Measurements from ENCODE around the gene NR2F1. TPM values are rescaled to one million over a fixed set of nuclear protein-coding genes. Genes with fewer than 3 reads are reported as not detected.
A peak's percentile ranks its signal among the peaks of the same experiment; 100 is the strongest.

The NR2F1 gene
- total RNA-seq, 1 donor from 2014 or later, result 97.2 TPM

DNA sequence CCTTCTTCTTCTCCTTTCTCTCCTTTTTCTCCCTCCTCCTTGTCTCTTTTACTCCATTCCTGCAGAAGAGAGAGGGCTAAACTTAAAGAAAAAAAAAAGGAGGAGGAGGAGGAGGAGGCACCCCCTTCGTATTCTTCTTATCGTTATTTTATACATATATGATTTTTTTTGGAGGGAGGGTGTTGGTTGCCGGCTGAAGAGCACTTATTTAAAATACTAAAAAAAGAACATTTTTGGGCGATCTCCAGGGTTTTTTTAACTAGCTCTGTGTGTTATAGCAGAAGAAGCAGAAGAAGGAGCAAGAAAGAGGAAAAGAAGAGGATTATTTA is 381 bp downstream of the NR2F1 start:
- TF ChIP-seq POLR2AphosphoS5 (IDR thresholded peaks at IDR 0.05; ENCODE audit: insufficient read depth in 1 of 2, low read depth in 1 of 2) (no peak), POLR2A (IDR thresholded peaks at IDR 0.05) (no peak), CTCF (IDR thresholded peaks at IDR 0.05) (no peak)
- no peak for DNase-seq (ENCODE audit: extremely low spot score in 2 of 2)
- intact Hi-C loops (cut with DNase I), result loop anchor here (10.0 kb wide), 1 partner anchor 339 kb away; no protein-coding TSS in a partner anchor
- H3K27me3 ChIP-seq, result no peaks in the 10 kb centered on the region
- H3K36me3 ChIP-seq, result no peaks in the 10 kb centered on the region
- no peaks in the 10 kb centered on the region for H3K9me3 ChIP-seq
- peak overlapping the region; percentile 59 to 66 for H3K4me3 ChIP-seq
- peaks cover 41% of the 10 kb centered on the region for H3K4me1 ChIP-seq
- H3K27ac ChIP-seq, result peak overlapping the region; percentile 90

DNA sequence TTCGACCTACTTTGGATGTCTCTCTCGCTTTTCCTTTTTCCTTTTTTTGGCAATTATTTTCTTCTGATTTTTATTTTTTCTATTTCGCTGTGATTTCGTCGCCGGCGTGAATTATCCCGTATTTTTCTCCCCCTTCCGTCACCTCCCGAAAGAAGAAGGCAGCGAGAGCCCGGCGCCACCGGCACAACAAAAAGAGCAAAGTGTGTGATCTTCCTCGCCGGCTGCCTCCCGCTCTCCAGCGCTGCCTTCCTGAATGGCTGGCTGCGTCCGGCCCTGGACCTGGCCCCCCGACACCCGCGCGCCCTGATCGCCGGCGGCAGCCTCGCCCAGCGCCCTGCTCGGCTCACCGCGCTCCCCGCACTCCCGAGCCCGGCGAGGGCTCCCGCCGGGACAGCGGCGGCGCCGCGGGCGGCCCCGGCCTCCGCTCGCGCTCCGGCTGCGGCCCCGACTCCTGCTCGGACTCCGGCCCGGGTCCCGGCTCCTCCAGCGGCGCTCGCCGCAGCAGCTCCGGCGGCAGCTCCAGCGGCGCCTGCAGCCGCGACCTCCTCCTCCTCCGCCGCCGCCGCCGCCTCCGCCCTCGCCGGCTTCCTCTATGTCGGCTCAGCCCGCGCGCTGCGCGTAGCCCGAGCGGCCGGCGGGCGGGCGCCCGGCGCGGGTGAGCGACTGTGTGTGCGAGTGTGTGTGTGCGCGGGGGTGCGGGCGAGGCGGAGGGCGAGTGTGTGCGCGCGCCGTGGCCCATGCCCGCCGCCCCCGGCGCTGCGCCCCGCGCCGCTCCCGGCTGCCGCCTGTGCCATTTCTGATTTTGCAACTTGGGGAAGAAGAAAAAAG is 960 bp downstream of the NR2F1 start:
- Histone ChIP-seq H3K4me3 (peak overlapping the region; percentile 59 to 66), H3K9me3 (no peaks in the 10 kb centered on the region), H3K4me1 (peaks cover 35% of the 10 kb centered on the region), H3K36me3 (no peaks in the 10 kb centered on the region), H3K27ac (peak overlapping the region; percentile 90), H3K27me3 (no peaks in the 10 kb centered on the region)
- TF ChIP-seq POLR2AphosphoS5 (IDR thresholded peaks at IDR 0.05; ENCODE audit: insufficient read depth in 1 of 2, low read depth in 1 of 2) (no peak), POLR2A (IDR thresholded peaks at IDR 0.05) (no peak)
- intact Hi-C loops (cut with DNase I), result loop anchor here (10.0 kb wide), 1 partner anchor 339 kb away; no protein-coding TSS in a partner anchor
- DNase-seq (ENCODE audit: extremely low spot score in 2 of 2), result no peak

GRCh38 chr5:93584596-93585040 is 1.6 kb downstream of the NR2F1 start:
- H3K4me1 ChIP-seq, result peaks cover 29% of the 10 kb centered on the region
- H3K27me3 ChIP-seq, result no peaks in the 10 kb centered on the region
- intact Hi-C loops (cut with DNase I), result loop anchor here (10.0 kb wide), 1 partner anchor 340 kb away; no protein-coding TSS in a partner anchor

DNA sequence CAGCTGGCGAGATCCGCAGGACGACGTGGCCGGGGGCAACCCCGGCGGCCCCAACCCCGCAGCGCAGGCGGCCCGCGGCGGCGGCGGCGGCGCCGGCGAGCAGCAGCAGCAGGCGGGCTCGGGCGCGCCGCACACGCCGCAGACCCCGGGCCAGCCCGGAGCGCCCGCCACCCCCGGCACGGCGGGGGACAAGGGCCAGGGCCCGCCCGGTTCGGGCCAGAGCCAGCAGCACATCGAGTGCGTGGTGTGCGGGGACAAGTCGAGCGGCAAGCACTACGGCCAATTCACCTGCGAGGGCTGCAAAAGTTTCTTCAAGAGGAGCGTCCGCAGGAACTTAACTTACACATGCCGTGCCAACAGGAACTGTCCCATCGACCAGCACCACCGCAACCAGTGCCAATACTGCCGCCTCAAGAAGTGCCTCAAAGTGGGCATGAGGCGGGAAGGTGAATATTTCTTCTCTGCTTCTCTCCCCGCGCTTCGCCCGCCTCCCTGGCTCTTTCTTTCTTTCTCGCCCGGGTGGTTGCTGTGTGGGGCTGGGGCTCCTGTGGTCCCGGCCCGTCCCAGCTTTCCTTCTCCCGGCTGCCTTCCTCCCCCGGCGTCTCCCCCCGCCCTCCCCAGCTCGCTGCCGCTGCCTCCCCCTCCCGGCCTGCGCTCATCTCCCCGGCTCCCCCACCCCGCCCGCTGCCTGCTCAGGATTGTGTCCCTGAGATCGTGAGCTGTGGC is 2.2 kb downstream of the NR2F1 start:
- Histone ChIP-seq H3K27ac (peak overlapping the region; percentile 90), H3K27me3 (no peaks in the 10 kb centered on the region), H3K4me3 (peak overlapping the region; percentile 59 to 66), H3K36me3 (no peaks in the 10 kb centered on the region), H3K4me1 (peaks cover 23% of the 10 kb centered on the region), H3K9me3 (no peaks in the 10 kb centered on the region)
- intact Hi-C loops (cut with DNase I), result loop anchor here (10.0 kb wide), 1 partner anchor 340 kb away; no protein-coding TSS in a partner anchor
- no peak for DNase-seq (ENCODE audit: extremely low spot score in 2 of 2)
- TF ChIP-seq POLR2AphosphoS5 (IDR thresholded peaks at IDR 0.05; ENCODE audit: insufficient read depth in 1 of 2, low read depth in 1 of 2), result no peak
- TF ChIP-seq POLR2A (IDR thresholded peaks at IDR 0.05), result no peak
- TF ChIP-seq CTCF (IDR thresholded peaks at IDR 0.05), result no peak

More at GRCh38 chr5:93584596-93585040, 1.6 kb downstream of the NR2F1 start:
- DNase-seq (ENCODE audit: extremely low spot score in 2 of 2), result no peak
- peak overlapping the region; percentile 59 to 66 for H3K4me3 ChIP-seq
- H3K9me3 ChIP-seq, result no peaks in the 10 kb centered on the region
- peak overlapping the region; percentile 90 for H3K27ac ChIP-seq
- no peaks in the 10 kb centered on the region for H3K36me3 ChIP-seq
- no peak for TF ChIP-seq CTCF (IDR thresholded peaks at IDR 0.05)
- no peak for TF ChIP-seq POLR2A (IDR thresholded peaks at IDR 0.05)
- TF ChIP-seq POLR2AphosphoS5 (IDR thresholded peaks at IDR 0.05; ENCODE audit: insufficient read depth in 1 of 2, low read depth in 1 of 2), result no peak

DNA sequence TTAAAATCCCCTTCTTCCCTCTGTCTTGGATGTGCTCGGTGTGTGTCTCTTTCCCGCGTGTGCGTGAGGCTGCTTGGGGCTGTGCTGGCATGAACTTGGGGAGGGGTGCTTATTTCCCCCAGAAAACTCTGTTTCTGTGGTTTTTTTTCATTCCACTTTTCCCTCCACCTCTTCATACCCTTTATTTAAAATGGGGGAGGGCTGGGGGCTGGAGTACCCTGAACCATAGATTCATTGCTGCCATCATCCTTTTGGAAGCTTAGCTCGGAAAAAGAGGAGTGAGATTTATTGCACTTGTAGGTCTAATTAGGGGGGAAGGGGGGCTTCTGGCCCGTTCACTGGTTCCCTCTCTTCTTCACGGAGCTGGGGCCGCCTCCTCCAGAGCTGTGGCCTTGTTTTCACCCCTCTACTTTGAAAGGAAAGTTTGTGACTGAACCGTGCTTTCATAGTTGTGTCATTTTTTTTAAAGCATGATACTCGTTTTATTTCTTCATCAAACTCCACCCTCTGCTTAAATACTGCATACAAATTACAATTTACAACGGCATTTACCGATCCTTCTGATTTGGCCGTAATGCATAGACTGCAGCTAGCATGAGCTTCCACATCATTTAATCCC is 2.9 kb downstream of the NR2F1 start:
- intact Hi-C loops (cut with DNase I), result loop anchor here (10.0 kb wide), 1 partner anchor 341 kb away; no protein-coding TSS in a partner anchor
- peak in 1 of 2 donors; percentile 44 for DNase-seq (ENCODE audit: extremely low spot score in 2 of 2)
- TF ChIP-seq CTCF (IDR thresholded peaks at IDR 0.05) (no peak), POLR2A (IDR thresholded peaks at IDR 0.05) (no peak), POLR2AphosphoS5 (IDR thresholded peaks at IDR 0.05; ENCODE audit: insufficient read depth in 1 of 2, low read depth in 1 of 2) (no peak)
- H3K9me3 ChIP-seq, result no peaks in the 10 kb centered on the region
- no peaks in the 10 kb centered on the region for H3K27me3 ChIP-seq
- no peaks in the 10 kb centered on the region for H3K36me3 ChIP-seq
- H3K4me3 ChIP-seq, result peak overlapping the region; percentile 59 to 66
- H3K27ac ChIP-seq, result peak overlapping the region; percentile 90
- peaks cover 16% of the 10 kb centered on the region for H3K4me1 ChIP-seq

All from vagina (tissue), 2 donors.